Parathyroid adenoma (tissue), 2 donors: ENCODE data around the gene GNAI2.

ENCODE experiments used
- H2AFZ ChIP-seq: fragments of 300-600 bp; sonication (generic); one replicate; pipeline ENCODE4 v1.7.0; 2017; ENCODE audit warnings: antibody characterized with exemption, mild to moderate bottlenecking
- H3K27ac ChIP-seq: fragments of 300-600 bp; sonication (generic); one replicate; pipeline ENCODE4 v1.7.0; 2017
- H3K27me3 ChIP-seq: fragments of 300-600 bp; sonication (generic); one replicate; pipeline ENCODE4 v1.7.0; 2017; ENCODE audit warnings: low read length; ENCODE audit not compliant: control insufficient read depth, insufficient read depth
- H3K36me3 ChIP-seq: fragments of 300-600 bp; sonication (generic); one replicate; pipeline ENCODE4 v1.7.0; 2017; ENCODE audit warnings: low read length; ENCODE audit not compliant: control insufficient read depth, insufficient read depth
- H3K4me1 ChIP-seq: fragments of 300-600 bp; sonication (generic); one replicate; pipeline ENCODE4 v1.7.0; 2017; ENCODE audit warnings: control low read depth
- H3K4me2 ChIP-seq: fragments of 300-600 bp; sonication (generic); one replicate; pipeline ENCODE4 v1.7.0; 2017; ENCODE audit warnings: low read length
- H3K4me3 ChIP-seq: fragments of 300-600 bp; sonication (generic); one replicate; pipeline ENCODE4 v1.7.0; 2017; ENCODE audit warnings: low read depth, low read length
- H3K79me2 ChIP-seq: fragments of 300-600 bp; sonication (generic); one replicate; pipeline ENCODE4 v1.7.0; 2017; ENCODE audit warnings: control low read depth
- H3K9ac ChIP-seq: fragments of 300-600 bp; sonication (generic); one replicate; pipeline ENCODE4 v1.7.0; 2017; ENCODE audit warnings: mild to moderate bottlenecking
- H3K9me3 ChIP-seq: fragments of 300-600 bp; sonication (generic); one replicate; pipeline ENCODE4 v1.7.0; 2017; ENCODE audit warnings: low read length; ENCODE audit not compliant: control insufficient read depth
- TF ChIP-seq, protein P1 (sequence below): fragments of 300-600 bp; sonication (generic); IDR thresholded peaks from one replicate; pipeline ENCODE4 v1.7.0; 2017; ENCODE audit warnings: antibody characterized with exemption, mild to moderate bottlenecking
- donor health status: primary hyperparathyroidism.

The GNAI2 gene

DNA sequence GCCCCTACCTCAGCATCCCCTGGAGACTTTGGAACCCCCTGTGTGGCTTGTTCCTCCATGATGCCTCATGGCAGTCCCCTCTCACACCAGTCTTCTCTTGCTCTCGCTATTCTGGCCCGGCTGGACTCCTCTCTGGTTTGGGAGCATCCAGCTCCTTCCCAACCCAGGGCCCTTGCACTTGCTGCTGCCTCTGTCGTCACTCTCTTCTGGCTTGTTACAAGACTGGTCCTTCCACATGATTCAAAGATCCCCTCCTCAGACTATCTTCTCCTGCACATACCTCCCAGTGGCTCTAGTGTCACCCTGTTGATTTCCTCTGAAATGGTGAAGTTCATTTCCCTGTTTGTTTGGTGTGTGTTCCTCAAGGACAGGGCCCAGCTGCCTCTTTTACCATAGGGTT lies 6.5 kb upstream of the GNAI2 start:
- TF ChIP-seq, protein P1, sequence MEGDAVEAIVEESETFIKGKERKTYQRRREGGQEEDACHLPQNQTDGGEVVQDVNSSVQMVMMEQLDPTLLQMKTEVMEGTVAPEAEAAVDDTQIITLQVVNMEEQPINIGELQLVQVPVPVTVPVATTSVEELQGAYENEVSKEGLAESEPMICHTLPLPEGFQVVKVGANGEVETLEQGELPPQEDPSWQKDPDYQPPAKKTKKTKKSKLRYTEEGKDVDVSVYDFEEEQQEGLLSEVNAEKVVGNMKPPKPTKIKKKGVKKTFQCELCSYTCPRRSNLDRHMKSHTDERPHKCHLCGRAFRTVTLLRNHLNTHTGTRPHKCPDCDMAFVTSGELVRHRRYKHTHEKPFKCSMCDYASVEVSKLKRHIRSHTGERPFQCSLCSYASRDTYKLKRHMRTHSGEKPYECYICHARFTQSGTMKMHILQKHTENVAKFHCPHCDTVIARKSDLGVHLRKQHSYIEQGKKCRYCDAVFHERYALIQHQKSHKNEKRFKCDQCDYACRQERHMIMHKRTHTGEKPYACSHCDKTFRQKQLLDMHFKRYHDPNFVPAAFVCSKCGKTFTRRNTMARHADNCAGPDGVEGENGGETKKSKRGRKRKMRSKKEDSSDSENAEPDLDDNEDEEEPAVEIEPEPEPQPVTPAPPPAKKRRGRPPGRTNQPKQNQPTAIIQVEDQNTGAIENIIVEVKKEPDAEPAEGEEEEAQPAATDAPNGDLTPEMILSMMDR, result no peak
- Histone ChIP-seq H3K9me3 (no peaks in the 10 kb centered on the region), H3K27me3 (no peaks in the 10 kb centered on the region), H3K4me1 (peaks cover 10% of the 10 kb centered on the region), H3K9ac (no peak overlapping the region), H3K27ac (no peak overlapping the region), H3K36me3 (no peaks in the 10 kb centered on the region), H2AFZ (no peak overlapping the region), H3K4me2 (no peak overlapping the region), H3K4me3 (no peak overlapping the region), H3K79me2 (no peaks in the 10 kb centered on the region)

DNA sequence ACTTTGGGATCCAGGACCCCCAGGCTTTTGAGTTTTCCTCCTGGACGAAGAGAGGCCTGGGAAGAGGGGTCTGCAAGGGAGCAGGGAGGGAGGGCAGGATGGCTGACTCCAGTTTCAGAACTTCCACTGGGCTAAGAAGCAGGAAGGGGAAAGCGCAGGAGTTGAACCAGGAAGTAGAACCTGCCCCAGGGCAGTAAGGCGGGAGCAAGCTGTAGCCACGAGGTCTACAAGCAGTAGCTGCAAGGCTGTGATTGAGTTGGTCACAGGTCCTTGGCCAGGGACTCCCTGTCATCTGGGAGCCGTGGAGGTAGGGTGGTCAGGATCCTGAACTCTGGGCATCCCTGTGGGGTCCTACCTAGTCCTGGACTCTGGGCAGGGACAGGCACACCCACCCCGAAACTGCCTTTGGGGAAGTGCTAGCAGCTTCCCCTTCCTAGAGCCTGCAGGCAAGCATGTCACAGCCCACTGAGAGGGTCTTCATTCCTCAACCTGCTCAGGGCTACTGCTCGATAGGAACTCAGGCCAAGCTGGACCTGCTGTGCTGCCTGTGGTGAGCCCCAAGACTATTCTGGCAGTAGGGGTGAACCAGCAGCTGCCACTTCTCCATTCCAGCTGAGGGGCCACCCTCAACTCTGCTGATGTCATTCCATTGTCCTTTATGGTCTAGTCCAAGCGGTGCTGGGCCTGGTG lies 5.8 kb upstream of the GNAI2 start:
- TF ChIP-seq, protein P1, result no peak
- H3K4me2 ChIP-seq, result no peak overlapping the region
- H3K79me2 ChIP-seq, result no peaks in the 10 kb centered on the region
- H3K9ac ChIP-seq, result no peak overlapping the region
- no peaks in the 10 kb centered on the region for H3K27me3 ChIP-seq
- no peak overlapping the region for H3K4me3 ChIP-seq
- H3K9me3 ChIP-seq, result no peaks in the 10 kb centered on the region
- H3K36me3 ChIP-seq, result no peaks in the 10 kb centered on the region
- no peak overlapping the region for H2AFZ ChIP-seq
- no peak overlapping the region for H3K27ac ChIP-seq
- peaks cover 10% of the 10 kb centered on the region for H3K4me1 ChIP-seq

DNA sequence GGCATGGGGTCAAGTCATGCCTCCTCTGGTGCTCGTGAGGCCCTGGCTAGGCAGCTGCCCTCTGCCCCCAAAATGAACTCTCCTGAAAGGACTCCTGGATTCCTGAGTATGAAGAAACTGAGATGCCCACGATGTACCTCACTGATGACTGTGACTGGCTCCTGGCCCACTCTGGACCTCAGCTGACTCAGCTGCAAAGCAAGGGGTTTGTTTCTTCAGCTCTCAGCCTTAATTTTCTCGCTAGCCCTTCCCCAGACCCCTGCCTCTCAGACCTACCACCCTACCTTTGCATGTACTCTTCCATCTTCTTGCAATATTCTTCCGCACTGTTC lies 5.2 kb upstream of the GNAI2 start:
- Histone ChIP-seq H3K27me3 (no peaks in the 10 kb centered on the region), H3K4me1 (peaks cover 10% of the 10 kb centered on the region), H3K79me2 (no peaks in the 10 kb centered on the region), H3K4me2 (no peak overlapping the region), H3K4me3 (no peak overlapping the region), H3K36me3 (no peaks in the 10 kb centered on the region), H3K9ac (no peak overlapping the region), H2AFZ (no peak overlapping the region), H3K9me3 (no peaks in the 10 kb centered on the region), H3K27ac (no peak overlapping the region)
- TF ChIP-seq, protein P1, result no peak

DNA sequence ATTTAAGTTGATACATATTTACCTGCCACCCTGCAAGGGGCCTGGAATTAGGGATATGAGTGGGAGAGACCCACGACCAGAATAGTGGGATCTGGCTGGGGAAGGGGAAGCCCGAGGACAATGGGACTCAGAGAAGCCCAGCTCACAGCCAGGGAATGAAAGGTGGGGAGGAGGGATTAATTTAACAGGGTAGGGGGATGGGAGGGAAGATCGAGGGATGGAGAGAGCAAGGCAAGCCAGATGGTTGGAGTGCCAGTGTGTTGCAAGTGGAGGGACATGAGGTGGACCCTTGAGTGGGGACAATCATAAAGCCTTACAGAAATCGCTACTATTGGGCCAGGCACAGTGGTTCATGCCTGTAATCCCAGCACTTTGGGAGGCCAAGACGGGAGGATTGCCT lies 4.4 kb upstream of the GNAI2 start:
- Histone ChIP-seq H2AFZ (no peak overlapping the region), H3K36me3 (no peaks in the 10 kb centered on the region), H3K9ac (no peak overlapping the region), H3K27me3 (no peaks in the 10 kb centered on the region), H3K4me3 (no peak overlapping the region), H3K79me2 (peaks cover 4% of the 10 kb centered on the region), H3K4me2 (no peak overlapping the region), H3K9me3 (no peaks in the 10 kb centered on the region), H3K4me1 (peaks cover 10% of the 10 kb centered on the region), H3K27ac (no peak overlapping the region)
- TF ChIP-seq, protein P1, result no peak

DNA sequence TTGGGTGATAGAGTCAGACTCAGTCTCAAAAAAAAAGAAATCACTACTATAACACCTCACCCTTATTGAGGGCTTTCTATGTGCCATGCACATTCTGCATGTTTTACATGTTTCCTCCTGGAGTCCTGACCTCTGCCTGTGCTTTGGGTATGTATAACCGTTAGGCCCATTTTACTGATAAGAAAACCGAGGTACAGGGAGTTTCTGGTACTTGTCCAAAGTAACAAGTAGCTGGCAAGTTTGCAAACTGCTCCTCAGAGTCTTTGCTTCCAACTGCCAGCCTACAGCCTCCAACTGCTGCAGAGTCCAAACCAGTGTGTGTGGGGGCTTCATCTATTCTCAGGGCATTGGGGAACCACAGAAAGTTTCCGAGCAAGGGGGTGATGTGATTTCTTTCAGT lies 3.7 kb upstream of the GNAI2 start:
- Histone ChIP-seq H3K9me3 (no peaks in the 10 kb centered on the region), H3K4me2 (no peak overlapping the region), H3K27ac (no peak overlapping the region), H2AFZ (no peak overlapping the region), H3K4me1 (peaks cover 5% of the 10 kb centered on the region), H3K9ac (no peak overlapping the region), H3K79me2 (peaks cover 11% of the 10 kb centered on the region), H3K27me3 (no peaks in the 10 kb centered on the region), H3K4me3 (no peak overlapping the region), H3K36me3 (no peaks in the 10 kb centered on the region)
- TF ChIP-seq, protein P1, result no peak
